HCT116 (cell line): ENCODE data around the gene MSI2. TPM values are rescaled to one million over a fixed set of nuclear protein-coding genes. Genes with fewer than 3 reads are reported as not detected.

Experiments used
- ATAC-seq: fragments of 200-7000 bp; cut with Tn5 transposase; 2 replicates; pipeline ENCODE4 v1.9.1; 2020; ENCODE audit warnings: mild to moderate bottlenecking, moderate library complexity
- BruUV-seq: library from RNA; stranded (reverse); fragments of 400-500 nt; replicated peaks from 2 replicates; lab custom pipeline; 2021; lab: Mats Ljungman, UMichigan
- CTCF ChIA-PET: fragments of 300-600 bp; sonication (Branson Sonifier 250); formaldehyde crosslinking; loops from one replicate; lab custom pipeline; 2021; ENCODE audit warnings: antibody characterized with exemption; lab: Charles Lee
- POLR2A ChIA-PET: fragments of 300-600, 350-600 bp; sonication (Branson Sonifier 250); formaldehyde crosslinking; loops from one replicate; lab custom pipeline; 2021; ENCODE audit warnings: antibody characterized with exemption; lab: Charles Lee
- RAD21 ChIA-PET, 2 experiments: fragments of 300-600 bp; sonication (Branson Sonifier 250); formaldehyde crosslinking; loops; one replicate each; lab custom pipeline; 2023; ENCODE audit warnings: low total read pairs in 2 of 2; ENCODE audit not compliant: uncharacterized antibody in 2 of 2, unreplicated experiment in 2 of 2, low non-redundant PET in 1 of 2; lab: Charles Lee
- DNase-seq: peaks from one replicate; pipeline ENCODE4 v3.0.0-alpha.2; 2010; ENCODE audit warnings: low read depth, low spot score
- H2AFZ ChIP-seq: fragments of 200-600 bp; shearing (Covaris generic), sonication (generic); 2 replicates; pipeline ENCODE4 v1.6.1; 2017; ENCODE audit warnings: low read depth, mixed run types, mixed read lengths, antibody characterized with exemption, low read length; ENCODE audit not compliant: poor library complexity, severe bottlenecking
- H3K27ac ChIP-seq: 2 replicates; pipeline ENCODE4 v1.5.1; 2012; ENCODE audit warnings: low read depth, low read length
- H3K27me3 ChIP-seq: fragments of 200-600 bp; sonication (generic); 2 replicates; pipeline ENCODE4 v1.6.1; 2016; ENCODE audit warnings: mixed run types, low read length, mixed read lengths; ENCODE audit not compliant: insufficient read depth
- H3K36me3 ChIP-seq, 2 experiments: fragments of 200-500 bp in 1 of 2; fragments of 200-600 bp in 1 of 2; sonication (Bioruptor generic) in 1 of 2; sonication (generic) in 1 of 2; 2 replicates each; pipeline versions ENCODE4 v1.5.1 to v1.6.1; 2014 to 2016; ENCODE audit warnings: low read length in 2 of 2, inconsistent platforms in 1 of 2, mixed read lengths in 1 of 2, mixed run types in 1 of 2; ENCODE audit not compliant: insufficient read depth in 2 of 2, control insufficient read depth in 1 of 2
- H3K4me1 ChIP-seq, 2 experiments: fragments of 200-600 bp in 1 of 2; sonication (generic) in 1 of 2; 2 replicates each; pipeline versions ENCODE4 v1.5.1 to v1.6.1; 2012 to 2017; ENCODE audit warnings: low read length in 2 of 2, inconsistent platforms in 1 of 2, mild to moderate bottlenecking in 1 of 2, mixed read lengths in 1 of 2, mixed run types in 1 of 2, moderate library complexity in 1 of 2; ENCODE audit not compliant: insufficient read depth in 2 of 2, control insufficient read depth in 1 of 2
- H3K4me2 ChIP-seq: fragments of 200-600 bp; sonication (generic); 2 replicates; pipeline ENCODE4 v1.6.1; 2017; ENCODE audit warnings: mixed run types, low read length, mixed read lengths
- H3K4me3 ChIP-seq, 2 experiments: fragments of 200-600 bp in 1 of 2; sonication (generic) in 1 of 2; replicated peaks in 1 of 2; 2 replicates each; pipeline ENCODE4 v1.5.1; 2011 to 2016; ENCODE audit warnings: low read length in 2 of 2, control low read depth in 1 of 2, low read depth in 1 of 2, mild to moderate bottlenecking in 1 of 2, mixed read lengths in 1 of 2, mixed run types in 1 of 2
- H3K79me2 ChIP-seq: fragments of 200-600 bp; sonication (generic); 2 replicates; pipeline ENCODE4 v1.6.1; 2017; ENCODE audit warnings: mild to moderate bottlenecking, mixed run types, low read length, moderate library complexity, mixed read lengths; ENCODE audit not compliant: insufficient read depth
- H3K9ac ChIP-seq: fragments of 200-600 bp; sonication (generic); 2 replicates; pipeline ENCODE4 v1.6.1; 2016; ENCODE audit warnings: low read length, mixed read lengths
- H3K9me2 ChIP-seq: fragments of 200-600 bp; sonication (generic), shearing (Covaris generic); 2 replicates; pipeline ENCODE4 v1.6.1; 2017; ENCODE audit warnings: mixed run types, mild to moderate bottlenecking, moderate library complexity; ENCODE audit not compliant: insufficient read depth
- H3K9me3 ChIP-seq, 2 experiments: fragments of 200-500 bp in 1 of 2; fragments of 200-600 bp in 1 of 2; sonication (Bioruptor generic) in 1 of 2; sonication (generic) in 1 of 2; 2 replicates each; pipeline ENCODE4 v1.6.1; 2014 to 2017; ENCODE audit warnings: low read length in 2 of 2, mixed read lengths in 2 of 2, inconsistent platforms in 1 of 2, low read depth in 1 of 2, mild to moderate bottlenecking in 1 of 2, mixed run types in 1 of 2, moderate library complexity in 1 of 2; ENCODE audit not compliant: control insufficient read depth in 1 of 2, insufficient read depth in 1 of 2
- H4K20me1 ChIP-seq: fragments of 200-600 bp; sonication (generic), shearing (Covaris generic); 2 replicates; pipeline ENCODE4 v1.6.1; 2017; ENCODE audit warnings: mixed run types, mild to moderate bottlenecking, moderate library complexity; ENCODE audit not compliant: insufficient read depth
- CEBPB ChIP-seq: IDR thresholded peaks from 2 replicates; pipeline ENCODE4 v1.6.1; 2012; ENCODE audit warnings: low read depth
- EGR1 ChIP-seq: IDR thresholded peaks from 2 replicates; pipeline ENCODE4 v1.6.1; 2012; ENCODE audit warnings: low read depth
- ELF1 ChIP-seq: IDR thresholded peaks from 2 replicates; pipeline ENCODE4 v1.6.1; 2012; ENCODE audit warnings: low read depth, borderline replicate concordance
- FOSL1 ChIP-seq: IDR thresholded peaks from 2 replicates; pipeline ENCODE4 v1.6.1; 2012; ENCODE audit warnings: low read depth
- RAD21 ChIP-seq: IDR thresholded peaks from 2 replicates; pipeline ENCODE4 v1.6.1; 2012; ENCODE audit warnings: low read depth, mild to moderate bottlenecking
- SRF ChIP-seq: IDR thresholded peaks from 2 replicates; pipeline ENCODE4 v1.6.1; 2012; ENCODE audit warnings: low read depth
- ZFX ChIP-seq: fragments of 450-650 bp; IDR thresholded peaks from 2 replicates; pipeline ENCODE4 v1.6.1; 2017
- intact Hi-C: fragments of 100-400 bp; cut with micrococcal nuclease; formaldehyde crosslinking; loops from 2 replicates; pipeline ENCODE4 v1.10.0; 2022
- total RNA-seq: library from RNA; stranded (reverse); gene quantifications from one replicate; pipeline ENCODE4 v1.2.1, GENCODE V29; 2021; ENCODE audit not compliant: unreplicated experiment
- TF ChIP-seq, protein P1 (sequence below): IDR thresholded peaks from 2 replicates; pipeline ENCODE4 v1.6.1; 2012; ENCODE audit warnings: low read depth
- TF ChIP-seq, protein P2 (sequence below): IDR thresholded peaks from 2 replicates; pipeline ENCODE4 v1.6.1; 2012

Gene MSI2
- total RNA-seq, 1 experiment from 2014 or later: 137 TPM

DNA sequence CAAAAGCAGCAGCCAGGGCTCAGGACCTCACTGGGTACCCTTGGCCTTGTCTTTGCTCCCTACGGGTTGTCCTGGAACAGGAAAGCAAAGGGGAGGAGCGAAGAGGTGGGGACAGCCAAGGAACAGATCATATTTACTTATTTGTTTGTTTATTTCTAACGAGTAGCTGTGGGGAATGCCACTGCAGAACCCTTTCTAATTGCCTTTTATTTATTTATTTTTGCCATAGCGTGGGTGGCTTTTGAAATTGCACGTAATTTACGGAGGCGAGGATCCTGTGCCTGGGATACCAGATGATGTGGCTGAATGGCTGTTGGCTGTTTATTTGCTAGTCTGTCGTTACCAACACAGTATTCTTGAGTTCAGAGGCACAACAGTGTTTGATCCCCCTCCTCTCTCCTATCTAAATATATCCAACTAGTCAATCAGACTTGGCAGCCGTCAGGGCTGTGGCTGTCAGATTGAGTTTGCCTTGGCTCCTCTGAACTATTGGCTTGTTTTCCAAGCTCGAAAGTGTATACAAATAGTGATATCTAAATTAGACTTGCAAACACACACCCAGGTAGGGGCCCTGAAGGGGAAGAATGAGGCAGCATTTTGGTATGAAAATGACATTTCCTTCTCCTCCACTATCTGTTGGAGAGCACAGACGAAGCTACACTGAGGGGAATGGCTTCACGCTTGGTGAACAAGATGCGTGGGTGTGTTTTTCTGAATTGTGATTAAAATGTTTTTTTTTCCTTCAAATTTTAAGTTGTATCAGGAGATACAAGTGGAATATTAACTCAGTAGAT is 110.4 kb downstream of the MSI2 start:
- Histone ChIP-seq H3K9me3 (no peaks in the 10 kb centered on the region), H3K36me3 (no peaks in the 10 kb centered on the region), H3K4me2 (no peak overlapping the region), H3K4me1 (peaks cover 36 to 62% of the 10 kb centered on the region in 2 experiments), H2AFZ (no peak overlapping the region), H3K9me2 (no peaks in the 10 kb centered on the region), H3K79me2 (peaks cover 6% of the 10 kb centered on the region; the same call in 1 of the 2 replicates), H3K27ac (no peak overlapping the region), H3K9ac (no peak overlapping the region), H3K4me3 (no peak overlapping the region), H3K27me3 (no peaks in the 10 kb centered on the region), H4K20me1 (no peaks in the 10 kb centered on the region)
- RAD21 ChIA-PET: interaction anchor here in 1 of 2 experiments (0.7 kb wide), 1 partner anchor 877 kb away, joined by 3 read pairs; no protein-coding TSS in a partner anchor
- no peak for ATAC-seq
- TF ChIP-seq, protein P1, sequence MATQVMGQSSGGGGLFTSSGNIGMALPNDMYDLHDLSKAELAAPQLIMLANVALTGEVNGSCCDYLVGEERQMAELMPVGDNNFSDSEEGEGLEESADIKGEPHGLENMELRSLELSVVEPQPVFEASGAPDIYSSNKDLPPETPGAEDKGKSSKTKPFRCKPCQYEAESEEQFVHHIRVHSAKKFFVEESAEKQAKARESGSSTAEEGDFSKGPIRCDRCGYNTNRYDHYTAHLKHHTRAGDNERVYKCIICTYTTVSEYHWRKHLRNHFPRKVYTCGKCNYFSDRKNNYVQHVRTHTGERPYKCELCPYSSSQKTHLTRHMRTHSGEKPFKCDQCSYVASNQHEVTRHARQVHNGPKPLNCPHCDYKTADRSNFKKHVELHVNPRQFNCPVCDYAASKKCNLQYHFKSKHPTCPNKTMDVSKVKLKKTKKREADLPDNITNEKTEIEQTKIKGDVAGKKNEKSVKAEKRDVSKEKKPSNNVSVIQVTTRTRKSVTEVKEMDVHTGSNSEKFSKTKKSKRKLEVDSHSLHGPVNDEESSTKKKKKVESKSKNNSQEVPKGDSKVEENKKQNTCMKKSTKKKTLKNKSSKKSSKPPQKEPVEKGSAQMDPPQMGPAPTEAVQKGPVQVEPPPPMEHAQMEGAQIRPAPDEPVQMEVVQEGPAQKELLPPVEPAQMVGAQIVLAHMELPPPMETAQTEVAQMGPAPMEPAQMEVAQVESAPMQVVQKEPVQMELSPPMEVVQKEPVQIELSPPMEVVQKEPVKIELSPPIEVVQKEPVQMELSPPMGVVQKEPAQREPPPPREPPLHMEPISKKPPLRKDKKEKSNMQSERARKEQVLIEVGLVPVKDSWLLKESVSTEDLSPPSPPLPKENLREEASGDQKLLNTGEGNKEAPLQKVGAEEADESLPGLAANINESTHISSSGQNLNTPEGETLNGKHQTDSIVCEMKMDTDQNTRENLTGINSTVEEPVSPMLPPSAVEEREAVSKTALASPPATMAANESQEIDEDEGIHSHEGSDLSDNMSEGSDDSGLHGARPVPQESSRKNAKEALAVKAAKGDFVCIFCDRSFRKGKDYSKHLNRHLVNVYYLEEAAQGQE: no peak
- TF ChIP-seq ELF1: no peak
- no peak for TF ChIP-seq CEBPB
- TF ChIP-seq, protein P2, sequence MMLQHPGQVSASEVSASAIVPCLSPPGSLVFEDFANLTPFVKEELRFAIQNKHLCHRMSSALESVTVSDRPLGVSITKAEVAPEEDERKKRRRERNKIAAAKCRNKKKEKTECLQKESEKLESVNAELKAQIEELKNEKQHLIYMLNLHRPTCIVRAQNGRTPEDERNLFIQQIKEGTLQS: no peak
- TF ChIP-seq FOSL1: no peak
- no peak for TF ChIP-seq SRF
- no peak for TF ChIP-seq EGR1
- no peak for TF ChIP-seq ZFX
- no peak for TF ChIP-seq RAD21
- DNase-seq: no peak
- no TSS peak for BruUV-seq
- CTCF ChIA-PET: no interaction called here
- intact Hi-C loops: no loop called here
- POLR2A ChIA-PET: no interaction called here
